Ascending aorta (tissue), 2 donors: Measurements from ENCODE around the gene MGLL. TPM values are rescaled to one million over a fixed set of nuclear protein-coding genes. Genes with fewer than 3 reads are reported as not detected.
"Not testable (repeated sequence)": the region's sequence is repeated elsewhere in the genome, so short reads cannot be mapped to it uniquely, and the experiment has no call there.

Experiments
- DNase-seq, 2 donors: peaks; one replicate each; pipeline ENCODE4 v3.0.0-alpha.2; 2019; ENCODE audit warnings: low spot score in 2 of 2
- H3K27ac ChIP-seq, 2 donors: fragments of 200-600 bp; sonication (generic); one replicate each; pipeline ENCODE4 v1.5.1; 2016 to 2017; ENCODE audit warnings: mild to moderate bottlenecking in 1 of 2
- H3K27me3 ChIP-seq: fragments of 200-600 bp; sonication (generic); one replicate; pipeline ENCODE4 v1.5.1; 2017
- H3K36me3 ChIP-seq, 2 donors: fragments of 200-600 bp; sonication (generic); one replicate each; pipeline ENCODE4 v1.5.1; 2016
- H3K4me1 ChIP-seq, 2 donors: fragments of 200-600 bp; sonication (generic); one replicate each; pipeline ENCODE4 v1.5.1; 2016 to 2017; ENCODE audit warnings: mild to moderate bottlenecking in 1 of 2
- H3K4me3 ChIP-seq, 2 donors: fragments of 200-600 bp; sonication (generic); one replicate each; pipeline ENCODE4 v1.5.1; 2016 to 2017; ENCODE audit warnings: mild to moderate bottlenecking in 1 of 2
- H3K9me3 ChIP-seq, 2 donors: fragments of 200-600 bp; sonication (generic); one replicate each; pipeline ENCODE4 v1.5.1; 2016
- intact Hi-C: fragments of 100-400 bp; cut with DNase I; formaldehyde crosslinking; loops from one replicate; pipeline ENCODE4 v1.15.1; 2023
- total RNA-seq: library from RNA; depleted of rRNA; stranded (reverse); fragments of >200 nt; gene quantifications from one replicate; pipeline ENCODE4 v1.1.0, GENCODE V29; 2016
- TF ChIP-seq, protein P1 (sequence below), 3 experiments: fragments of 200-600 bp in 2 of 3; fragments of 450-650 bp in 1 of 3; sonication (generic) in 2 of 3; IDR thresholded peaks; one replicate each; pipeline ENCODE4 v1.5.1; 2016 to 2019; ENCODE audit warnings: antibody characterized with exemption in 3 of 3, mild to moderate bottlenecking in 1 of 3, moderate library complexity in 1 of 3

MGLL gene
- total RNA-seq, 1 donor from 2014 or later = 101 TPM

DNA sequence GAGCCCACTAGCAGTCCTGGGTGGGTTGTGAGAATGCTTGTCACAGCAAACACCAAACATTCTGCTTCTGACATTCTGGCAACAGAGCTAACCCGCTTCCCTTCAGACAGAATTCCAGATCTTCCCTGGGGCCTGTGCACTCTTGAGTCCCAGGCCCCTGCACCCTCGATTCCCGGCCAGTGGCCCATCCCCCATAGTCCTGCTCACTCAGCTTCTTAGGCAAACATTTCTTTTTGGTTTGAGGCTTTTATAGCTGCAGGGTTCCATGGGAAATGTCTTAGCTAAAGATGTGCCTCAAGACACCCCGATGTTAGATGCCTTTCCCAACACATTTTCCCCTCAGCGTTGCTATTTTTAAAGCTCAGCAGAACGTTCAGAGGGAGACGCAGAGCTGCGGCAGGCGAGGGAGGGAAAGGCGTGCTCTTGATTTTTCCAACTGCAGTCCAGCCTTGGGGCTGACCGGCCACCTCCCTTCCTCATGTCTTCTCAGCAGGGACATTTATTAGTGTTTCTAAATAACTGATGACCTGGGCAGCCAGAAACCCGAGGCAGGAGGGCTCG, 114.4 kb downstream of the MGLL start:
- intact Hi-C loops = no loop called here
- TF ChIP-seq, protein P1, sequence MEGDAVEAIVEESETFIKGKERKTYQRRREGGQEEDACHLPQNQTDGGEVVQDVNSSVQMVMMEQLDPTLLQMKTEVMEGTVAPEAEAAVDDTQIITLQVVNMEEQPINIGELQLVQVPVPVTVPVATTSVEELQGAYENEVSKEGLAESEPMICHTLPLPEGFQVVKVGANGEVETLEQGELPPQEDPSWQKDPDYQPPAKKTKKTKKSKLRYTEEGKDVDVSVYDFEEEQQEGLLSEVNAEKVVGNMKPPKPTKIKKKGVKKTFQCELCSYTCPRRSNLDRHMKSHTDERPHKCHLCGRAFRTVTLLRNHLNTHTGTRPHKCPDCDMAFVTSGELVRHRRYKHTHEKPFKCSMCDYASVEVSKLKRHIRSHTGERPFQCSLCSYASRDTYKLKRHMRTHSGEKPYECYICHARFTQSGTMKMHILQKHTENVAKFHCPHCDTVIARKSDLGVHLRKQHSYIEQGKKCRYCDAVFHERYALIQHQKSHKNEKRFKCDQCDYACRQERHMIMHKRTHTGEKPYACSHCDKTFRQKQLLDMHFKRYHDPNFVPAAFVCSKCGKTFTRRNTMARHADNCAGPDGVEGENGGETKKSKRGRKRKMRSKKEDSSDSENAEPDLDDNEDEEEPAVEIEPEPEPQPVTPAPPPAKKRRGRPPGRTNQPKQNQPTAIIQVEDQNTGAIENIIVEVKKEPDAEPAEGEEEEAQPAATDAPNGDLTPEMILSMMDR (IDR thresholded peaks at IDR 0.05) = no peak
- DNase-seq = peak in 1 of 2 donors; percentile 42
- no peak overlapping the region for H3K4me3 ChIP-seq
- no peaks in the 10 kb centered on the region for H3K36me3 ChIP-seq
- peaks cover 14 to 36% of the 10 kb centered on the region in 2 donors for H3K4me1 ChIP-seq
- peak overlapping the region in 1 of 2 donors; percentile 46 for H3K27ac ChIP-seq
- no peaks in the 10 kb centered on the region for H3K27me3 ChIP-seq
- no peaks in the 10 kb centered on the region for H3K9me3 ChIP-seq

DNA sequence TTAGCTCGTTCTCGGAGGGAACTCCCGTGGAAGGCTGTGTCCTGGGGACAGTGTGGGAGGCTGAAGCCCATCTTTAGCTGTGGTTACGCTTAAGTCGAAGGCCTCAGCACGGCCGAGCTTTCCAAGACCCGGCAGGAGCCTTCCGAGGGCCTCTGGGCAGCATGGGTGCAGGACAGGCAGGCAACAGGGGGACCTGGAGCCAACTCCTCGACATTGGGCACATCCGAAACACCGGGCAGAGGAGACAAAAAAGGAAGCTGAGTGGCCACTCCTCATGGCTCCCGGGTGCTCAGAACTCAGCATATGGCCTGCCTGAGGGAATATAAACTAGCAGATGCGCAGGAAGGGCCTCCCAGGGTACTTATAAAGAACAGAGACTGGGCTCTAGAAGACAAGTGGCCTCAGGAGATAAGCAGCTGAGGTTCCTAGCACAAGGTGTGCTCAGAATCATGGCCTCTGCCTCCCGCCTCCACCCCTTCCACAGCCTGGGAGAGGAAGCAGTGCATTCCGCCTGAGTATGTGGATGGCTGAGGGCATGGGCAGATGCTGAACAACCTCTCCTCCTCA, 115.4 kb downstream of the MGLL start:
- TF ChIP-seq, protein P1 (IDR thresholded peaks at IDR 0.05) = no peak
- peak in 1 of 2 donors; percentile 48 for DNase-seq
- Histone ChIP-seq H3K4me3 (no peak overlapping the region), H3K27me3 (no peaks in the 10 kb centered on the region), H3K4me1 (peaks cover 14 to 40% of the 10 kb centered on the region in 2 donors), H3K27ac (peak overlapping the region; percentile 34 to 46), H3K36me3 (no peaks in the 10 kb centered on the region), H3K9me3 (no peaks in the 10 kb centered on the region)
- intact Hi-C loops = no loop called here

DNA sequence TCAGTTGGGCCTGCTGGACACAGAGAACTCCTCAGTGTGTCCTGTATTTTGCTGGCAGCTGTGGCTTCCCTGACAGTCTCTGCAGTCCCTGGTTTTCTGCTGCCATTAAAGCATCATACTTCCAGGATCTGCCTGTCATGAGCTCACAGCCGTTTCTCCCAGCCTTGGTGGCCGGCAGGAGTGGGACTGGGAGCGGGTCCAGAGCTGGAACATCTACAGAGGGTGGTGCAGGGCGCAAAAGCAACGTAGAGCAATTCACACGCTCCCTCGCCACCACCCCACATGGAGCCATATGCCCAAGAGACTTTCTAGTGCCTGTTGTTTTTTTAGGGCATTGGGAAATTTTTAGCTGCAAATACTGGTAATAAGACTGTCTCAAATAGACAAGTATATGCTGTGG, 116.0 kb downstream of the MGLL start:
- H3K27ac ChIP-seq = peak overlapping the region; percentile 34 to 46
- H3K4me1 ChIP-seq = peaks cover 14 to 39% of the 10 kb centered on the region in 2 donors
- no peaks in the 10 kb centered on the region for H3K9me3 ChIP-seq
- no peak overlapping the region for H3K4me3 ChIP-seq
- no peaks in the 10 kb centered on the region for H3K36me3 ChIP-seq
- no peaks in the 10 kb centered on the region for H3K27me3 ChIP-seq
- TF ChIP-seq, protein P1 (IDR thresholded peaks at IDR 0.05) = no peak
- intact Hi-C loops = no loop called here
- peak in 1 of 2 donors; percentile 62 for DNase-seq

DNA sequence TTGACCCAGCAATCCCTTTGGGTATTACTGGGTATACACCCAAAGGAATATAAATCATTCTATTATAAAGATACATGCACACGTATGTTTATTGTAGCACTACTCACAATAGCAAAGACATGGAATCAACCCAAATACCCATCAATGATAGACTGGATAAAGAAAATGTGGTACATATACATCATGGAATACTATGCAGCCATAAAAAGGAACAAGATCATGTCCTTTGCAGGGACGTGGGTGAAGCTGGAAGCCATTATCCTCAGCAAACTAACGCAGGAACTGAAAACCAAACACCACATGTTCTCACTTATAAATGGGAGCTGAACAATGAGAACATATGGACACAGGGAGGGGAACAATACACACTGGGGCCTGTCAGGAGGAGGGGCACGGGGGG, 117.5 kb downstream of the MGLL start:
- DNase-seq = peak in 1 of 2 donors; percentile 27
- H3K27me3 ChIP-seq, H3K36me3 ChIP-seq, intact Hi-C loops, H3K4me3 ChIP-seq, H3K9me3 ChIP-seq, H3K27ac ChIP-seq: not testable (repeated sequence)
- peaks cover 8 to 25% of the 10 kb centered on the region in 2 donors for H3K4me1 ChIP-seq

DNA sequence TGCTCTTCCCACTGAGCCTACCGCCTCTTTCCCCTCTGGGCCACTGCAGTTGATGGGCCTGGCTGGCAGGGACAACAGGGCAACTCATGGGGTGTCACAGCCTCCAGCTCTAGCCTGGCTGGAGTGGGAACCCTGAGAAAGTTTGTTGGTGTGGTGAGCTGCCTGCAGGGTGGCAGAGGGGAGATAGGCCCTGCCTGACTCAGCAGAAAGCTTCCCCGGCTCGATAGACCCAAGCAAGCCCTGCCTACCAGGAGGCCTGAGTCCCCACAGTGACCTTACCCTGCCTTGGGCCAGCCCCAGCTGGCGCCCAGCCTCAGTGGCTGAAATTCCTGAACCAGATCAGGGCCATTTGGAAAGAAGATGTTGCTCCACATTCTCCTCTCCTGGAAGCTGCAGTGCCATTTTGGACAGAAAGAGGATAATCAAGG, 120.2 kb downstream of the MGLL start:
- intact Hi-C loops = no loop called here
- peaks cover 21 to 38% of the 10 kb centered on the region in 2 donors for H3K4me1 ChIP-seq

More for the DNA sequence above, 120.2 kb downstream of the MGLL start:
- Histone ChIP-seq H3K27me3 (no peaks in the 10 kb centered on the region), H3K4me3 (no peak overlapping the region), H3K36me3 (no peaks in the 10 kb centered on the region), H3K9me3 (no peaks in the 10 kb centered on the region), H3K27ac (peak overlapping the region; percentile 0 to 51)
- no peak for DNase-seq
- TF ChIP-seq, protein P1 (IDR thresholded peaks at IDR 0.05) = no peak
